Transverse colon (tissue), 4 donors: Measurements from ENCODE around the gene OR5B21. TPM values are rescaled to one million over a fixed set of nuclear protein-coding genes. Genes with fewer than 3 reads are reported as not detected.

Source experiments
- DNase-seq: peaks from one replicate; pipeline ENCODE4 v3.0.0-alpha.2; 2019
- H3K27ac ChIP-seq, 4 donors: fragments of 200-600 bp; sonication (generic); 2 replicates each; pipeline ENCODE4 v1.5.1; 2016 to 2018; ENCODE audit warnings: inconsistent platforms in 4 of 4
- H3K27me3 ChIP-seq: fragments of 200-600 bp; sonication (generic); 2 replicates; pipeline ENCODE4 v1.5.1; 2017; ENCODE audit warnings: inconsistent platforms
- H3K36me3 ChIP-seq, 4 donors: fragments of 200-600 bp; sonication (generic); 2 replicates each; pipeline ENCODE4 v1.5.1; 2017 to 2019; ENCODE audit warnings: inconsistent platforms in 4 of 4
- H3K4me1 ChIP-seq, 4 donors: fragments of 200-600 bp; sonication (generic); 2 replicates each; pipeline ENCODE4 v1.5.1; 2017 to 2020; ENCODE audit warnings: inconsistent platforms in 4 of 4
- H3K4me3 ChIP-seq, 4 donors: fragments of 200-600 bp; sonication (generic); 1 replicate in 1 of 4; 2 replicates in 3 of 4; pipeline versions ENCODE4 v1.5.1 to v1.6.1; 2017 to 2019; ENCODE audit warnings: inconsistent platforms in 4 of 4
- H3K9me3 ChIP-seq, 2 donors: fragments of 200-600 bp; sonication (generic); 2 replicates each; pipeline ENCODE4 v1.5.1; 2017 to 2019; ENCODE audit warnings: inconsistent platforms in 2 of 2
- CTCF ChIP-seq, 5 experiments: fragments of 200-600 bp in 3 of 5; fragments of 450-650 bp in 2 of 5; sonication (generic) in 3 of 5; IDR thresholded peaks; 1 replicate in 2 of 5; 2 replicates in 3 of 5; pipeline ENCODE4 v1.5.1; 2016 to 2017; ENCODE audit warnings: antibody characterized with exemption in 5 of 5, inconsistent platforms in 3 of 5, mild to moderate bottlenecking in 2 of 5, moderate library complexity in 1 of 5
- EP300 ChIP-seq: sonication (generic); formaldehyde crosslinking; IDR thresholded peaks from one replicate; pipeline ENCODE4 v1.6.1; 2017; ENCODE audit warnings: antibody characterized with exemption, low read depth
- POLR2A ChIP-seq: fragments of 450-650 bp; IDR thresholded peaks from one replicate; pipeline ENCODE4 v1.6.1; 2016; ENCODE audit warnings: antibody characterized with exemption, mild to moderate bottlenecking, moderate library complexity
- POLR2AphosphoS5 ChIP-seq, 3 donors: sonication (generic); formaldehyde crosslinking; IDR thresholded peaks; one replicate each; pipeline ENCODE4 v1.6.1; 2016; ENCODE audit warnings: antibody characterized with exemption in 3 of 3
- WGBS, 2 donors: methylation state at CpG; one replicate each; pipeline ENCODE4 v1.1.5; 2018; ENCODE audit warnings: low coverage in 1 of 2; 5-methylcytosine and 5-hydroxymethylcytosine counted together
- in situ Hi-C, 4 donors: fragments of 200-750 bp; cut with MboI; loops; one replicate each; pipeline versions ENCODE4 v1.15.0 to v1.15.1; 2017; ENCODE audit warnings: low sequenced_read_pairs in 3 of 4, low pct_ligation_motif_present in 1 of 4, low pct_unique_long_range_greater_than_20kb in 1 of 4
- intact Hi-C: fragments of 100-400 bp; cut with DNase I; formaldehyde crosslinking; loops from one replicate; pipeline ENCODE4 v1.15.1; 2023; ENCODE audit warnings: low total_unique reads
- total RNA-seq, 4 donors: library from RNA; depleted of rRNA; stranded (reverse); fragments of >200 nt; gene quantifications; one replicate each; pipeline ENCODE4 v1.1.0, GENCODE V29; 2016

The OR5B21 gene
- total RNA-seq, 4 donors from 2014 or later = not detected

- Histone ChIP-seq H3K27ac (no peak overlapping the region), H3K4me3 (no peak overlapping the region), H3K36me3 (no peaks in the 10 kb centered on the region), H3K4me1 (no peaks in the 10 kb centered on the region), H3K27me3 (no peaks in the 10 kb centered on the region), H3K9me3 (peaks cover 8 to 12% of the 10 kb centered on the region in 2 donors)
- in situ Hi-C loops (no loop called here), intact Hi-C loops (no loop called here)
- DNase-seq = no peak
- TF ChIP-seq POLR2A = no peak
- no peak for TF ChIP-seq POLR2AphosphoS5 (IDR thresholded peaks at IDR 0.05)
- no peak for TF ChIP-seq CTCF (IDR thresholded peaks at IDR 0.05)
- TF ChIP-seq EP300 = no peak
- 85 to 100% methylated on average over 1 of the region's 1 CpG for WGBS, 2 donors
These were observed 41.6 kb downstream of the OR5B21 start for GRCh38 chr11:58466293-58466692.

- DNase-seq = no peak
- no peak for TF ChIP-seq POLR2AphosphoS5 (IDR thresholded peaks at IDR 0.05)
- TF ChIP-seq CTCF (IDR thresholded peaks at IDR 0.05) = no peak
- TF ChIP-seq EP300 = no peak
- TF ChIP-seq POLR2A = no peak
- no peak overlapping the region for H3K27ac ChIP-seq
- H3K4me1 ChIP-seq = no peaks in the 10 kb centered on the region
- H3K36me3 ChIP-seq = no peaks in the 10 kb centered on the region
- no peaks in the 10 kb centered on the region for H3K27me3 ChIP-seq
- no peak overlapping the region for H3K4me3 ChIP-seq
- WGBS, 2 donors = 26 to 52% methylated on average over 3 of the region's 3 CpGs
- H3K9me3 ChIP-seq = peaks cover 2 to 6% of the 10 kb centered on the region in 2 donors
- in situ Hi-C loops (no loop called here), intact Hi-C loops (no loop called here)
These were observed 42.2 kb downstream of the OR5B21 start for GRCh38 chr11:58465690-58466089.

Other genes with a start within 250 kb of the OR5B21 start
- gene OR10W1, start 239.8 kb downstream of the OR5B21 start, total RNA-seq = not detected
- gene OR5B17, start 149.0 kb downstream of the OR5B21 start, total RNA-seq = not detected
- not detected for gene OR5B3, start 101.2 kb downstream of the OR5B21 start, total RNA-seq
- not detected for gene OR5B2, start 80.0 kb downstream of the OR5B21 start, total RNA-seq
- not detected for gene OR5B12, start 65.9 kb downstream of the OR5B21 start, total RNA-seq
- 10 to 100 TPM in 3 of 4 donors, 1 to 10 TPM in 1; 10.0 to 18.7 (median 16.0) TPM for gene LPXN, start 67.8 kb upstream of the OR5B21 start, total RNA-seq
- 10 to 100 TPM; 38.6 to 62.0 (median 56.2) TPM for gene ZFP91, start 71.0 kb upstream of the OR5B21 start, total RNA-seq
- 1 to 10 TPM in 3 of 4 donors, not detected in 1; 1.1 to 2.1 (median 1.5) TPM for gene CNTF, start 114.6 kb upstream of the OR5B21 start, total RNA-seq
- gene GLYAT, start 223.8 kb upstream of the OR5B21 start, total RNA-seq = not detected